GM19395 (cell line): ENCODE data around the gene GMDS.

Source experiments
- ATAC-seq: cut with Tn5 transposase; IDR thresholded peaks from one replicate; pipeline ENCODE4 v1.9.1; 2021; ENCODE audit warnings: mild to moderate bottlenecking, moderate library complexity; ENCODE audit not compliant: unreplicated experiment

The GMDS gene

GRCh38 chr6:1910621-1911407 lies 334.6 kb downstream of the GMDS start:
- no peak for ATAC-seq

DNA sequence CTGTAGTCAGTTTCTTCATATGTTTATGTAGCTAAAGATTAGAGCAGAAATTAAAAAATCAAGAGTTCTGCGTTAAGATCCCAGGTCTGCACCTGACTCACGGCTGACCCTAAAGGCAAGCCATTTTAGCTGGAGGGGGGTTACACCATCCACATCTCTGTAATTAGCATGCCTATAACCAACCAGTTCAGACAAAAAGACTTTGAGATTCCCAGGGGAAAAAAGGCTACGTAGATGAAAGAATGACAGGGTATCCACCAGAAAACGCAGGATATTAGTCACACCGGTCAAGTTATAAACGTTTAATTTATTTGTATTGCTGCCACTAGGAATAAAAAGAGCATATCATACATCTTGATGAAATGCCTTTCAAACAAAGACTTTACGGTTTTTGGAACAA lies 336.6 kb downstream of the GMDS start:
- no peak for ATAC-seq

DNA sequence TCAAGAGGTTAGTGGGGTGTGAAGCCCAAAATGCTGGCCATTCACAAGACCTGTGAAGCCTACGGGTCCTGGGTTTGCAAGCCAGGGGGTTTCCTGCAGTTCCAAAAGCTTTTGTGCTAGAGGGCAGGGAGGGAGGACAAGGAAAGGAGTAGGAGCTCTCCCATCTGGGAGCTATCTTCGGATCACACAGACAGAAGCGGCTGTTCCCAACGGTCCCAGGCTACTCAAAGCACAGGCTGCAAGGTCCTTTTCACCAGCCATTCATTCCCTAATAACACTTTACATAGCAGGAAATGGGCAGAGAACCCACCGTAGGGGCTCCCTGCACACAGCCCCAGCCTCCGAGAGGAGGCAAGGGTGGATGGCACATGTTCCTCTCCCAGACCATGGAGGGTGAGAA lies 338.8 kb downstream of the GMDS start:
- no peak for ATAC-seq

GRCh38 chr6:1906014-1906413 lies 339.4 kb downstream of the GMDS start:
- no peak for ATAC-seq

DNA sequence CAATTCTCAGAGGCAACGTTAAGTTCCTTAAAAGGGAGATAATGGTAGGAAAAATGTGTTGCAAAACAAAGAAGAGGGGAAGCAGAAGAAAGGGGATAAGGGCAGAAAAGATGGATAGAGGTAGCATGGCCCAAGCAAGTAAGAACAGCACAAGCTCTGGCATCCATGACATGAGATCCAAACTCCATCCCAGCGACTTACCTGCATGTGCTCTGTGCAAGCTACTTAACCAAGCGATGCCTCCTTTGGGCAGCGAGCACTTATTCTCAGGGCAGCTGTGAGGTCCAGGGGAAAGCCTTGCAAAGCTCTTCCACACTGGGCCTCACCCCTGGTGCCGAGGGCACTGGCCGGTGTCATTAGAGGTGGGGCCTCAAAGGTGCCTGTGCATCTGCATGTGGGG lies 340.5 kb downstream of the GMDS start:
- ATAC-seq, result no peak

- no peak for ATAC-seq
These were observed 341.0 kb downstream of the GMDS start for GRCh38 chr6:1904466-1904799.

DNA sequence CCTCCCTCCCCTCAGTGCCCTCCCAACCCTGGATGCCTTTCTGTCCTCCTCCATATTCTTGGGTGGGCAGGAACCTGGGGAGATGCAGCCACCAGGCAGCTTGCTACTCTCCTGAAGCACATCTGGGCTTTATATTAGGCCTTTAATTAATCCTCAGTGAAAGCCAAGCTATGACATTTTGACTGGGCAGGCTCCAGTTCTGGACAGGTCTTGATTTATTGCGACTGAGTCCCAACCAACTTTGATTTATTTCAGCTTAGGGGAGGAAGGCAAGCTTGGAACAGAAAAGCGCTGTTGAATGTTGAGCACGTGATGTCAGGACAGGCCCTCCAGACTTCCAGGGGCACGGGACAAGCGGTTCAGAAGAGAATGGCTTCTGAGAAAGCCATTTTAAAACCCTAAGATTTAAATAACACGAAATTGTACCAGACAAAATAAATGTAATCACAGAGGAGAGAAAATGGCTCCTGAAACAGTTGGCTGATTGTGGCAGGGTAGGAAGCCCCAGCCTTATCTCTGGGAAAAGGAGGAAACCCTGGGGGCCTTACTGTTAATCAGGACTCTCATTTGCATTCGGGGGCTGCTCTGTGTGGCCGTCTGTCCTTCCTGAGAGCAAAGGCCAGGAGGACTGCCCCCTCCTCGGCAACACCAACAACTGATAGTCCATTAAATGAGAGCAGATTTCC lies 341.5 kb downstream of the GMDS start:
- no peak for ATAC-seq

DNA sequence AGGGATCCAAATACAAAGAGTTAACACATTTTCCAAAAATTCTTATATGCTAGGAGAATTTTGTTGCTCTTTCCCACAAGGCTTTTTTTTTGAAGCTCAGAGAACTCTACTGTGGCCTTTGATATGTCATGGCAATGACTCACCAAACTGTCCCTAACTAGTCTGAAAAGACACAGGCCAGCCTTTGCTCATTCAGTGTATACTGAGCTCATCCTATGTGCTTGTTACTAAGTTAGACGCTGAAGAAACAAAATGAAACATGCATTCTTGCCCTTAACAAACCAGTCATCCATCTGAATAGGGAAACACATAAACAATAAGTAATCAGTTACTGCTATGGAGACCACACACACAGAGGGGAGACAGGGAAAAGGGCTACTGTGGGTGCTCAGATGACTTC lies 343.8 kb downstream of the GMDS start:
- ATAC-seq, result no peak

- no peak for ATAC-seq
These were observed 348.5 kb downstream of the GMDS start for GRCh38 chr6:1896897-1897296.

DNA sequence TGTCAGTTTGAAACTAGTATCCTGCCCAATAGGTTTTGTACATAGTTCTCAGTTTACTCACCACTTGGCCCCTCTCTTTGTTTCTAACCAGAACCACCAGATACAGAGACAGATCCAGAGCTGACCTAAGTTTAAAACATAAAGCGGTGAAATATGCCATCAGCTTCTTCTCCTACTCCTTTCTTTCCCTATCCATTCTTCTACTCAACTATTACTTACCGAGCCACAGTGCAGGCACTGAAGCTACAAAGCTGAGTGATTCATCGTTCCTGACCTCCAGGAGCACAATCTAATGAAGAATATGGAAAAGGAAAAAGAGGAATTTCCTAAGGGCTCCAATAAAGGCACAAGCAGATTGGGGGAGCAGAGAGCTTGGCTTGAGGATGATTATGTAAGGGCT lies 349.7 kb downstream of the GMDS start:
- no peak for ATAC-seq

DNA sequence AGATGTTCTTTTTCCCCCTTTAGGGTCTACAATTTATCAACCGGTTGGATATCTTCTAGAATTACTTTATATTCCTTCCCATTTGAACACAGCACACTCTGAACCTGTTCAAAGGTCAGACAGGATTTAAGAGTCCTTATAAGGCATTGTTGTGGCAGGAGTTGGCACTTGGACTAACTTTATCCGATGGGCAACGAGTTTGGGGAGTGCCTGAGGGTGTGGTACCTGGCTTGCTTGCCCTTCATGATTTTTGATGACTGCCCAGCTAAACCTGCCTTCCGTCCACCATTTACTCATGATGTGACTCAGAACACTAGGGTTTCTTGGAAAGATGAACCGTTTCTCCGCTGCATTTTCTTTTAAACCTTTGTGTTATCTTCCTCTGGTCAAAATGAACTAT lies 350.5 kb downstream of the GMDS start:
- no peak for ATAC-seq

DNA sequence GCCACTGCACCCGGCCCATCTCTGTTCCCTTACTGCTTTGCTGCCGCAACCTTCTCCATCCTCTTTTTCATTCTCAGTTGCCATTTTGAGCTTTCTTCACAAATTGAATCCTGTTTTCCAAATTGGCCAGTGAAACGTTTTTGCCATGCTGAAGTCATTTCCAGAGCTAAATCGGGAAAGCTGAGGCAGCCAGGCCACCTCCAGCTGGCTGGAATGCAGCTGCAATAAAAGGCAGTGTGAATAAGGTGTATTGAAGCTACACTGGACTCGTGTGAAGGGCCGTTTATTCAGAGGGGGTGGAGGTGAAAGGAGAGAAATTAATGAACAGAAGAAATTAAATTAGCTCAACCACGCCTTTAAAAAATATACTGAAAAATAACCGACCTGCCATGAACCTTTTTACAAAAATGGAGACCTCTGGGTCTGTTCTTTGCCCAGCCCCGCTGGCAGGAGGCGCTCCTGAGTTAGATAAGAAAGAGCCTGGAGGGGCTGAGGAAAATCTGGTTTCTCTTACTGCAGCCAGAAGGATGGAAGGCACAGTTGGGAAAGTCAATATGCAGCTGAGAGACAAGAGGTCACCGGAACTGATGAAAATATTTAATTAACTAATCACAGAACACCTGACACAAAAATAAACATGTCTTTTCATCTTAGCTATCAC lies 351.8 kb downstream of the GMDS start:
- no peak for ATAC-seq

- no peak for ATAC-seq
These were observed 352.7 kb downstream of the GMDS start for GRCh38 chr6:1892716-1893115.

DNA sequence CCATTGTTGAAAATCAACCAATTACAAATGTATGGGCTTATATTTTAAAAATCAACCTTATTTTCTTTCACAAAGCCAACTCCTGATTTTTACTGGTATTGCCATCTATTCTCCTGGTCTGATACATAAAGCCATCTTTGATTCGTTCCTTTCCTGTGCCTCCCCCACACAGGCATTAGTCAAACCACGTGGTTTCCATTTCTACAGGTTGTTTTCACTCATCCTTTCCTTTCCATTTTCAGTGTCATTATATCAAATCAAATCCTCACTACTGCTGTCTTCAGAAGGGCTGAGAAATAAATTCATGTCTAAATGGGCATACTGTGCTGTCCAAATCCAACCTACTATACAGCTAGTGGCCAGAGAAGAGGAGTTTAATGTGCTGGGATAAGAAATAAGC lies 354.4 kb downstream of the GMDS start:
- no peak for ATAC-seq

DNA sequence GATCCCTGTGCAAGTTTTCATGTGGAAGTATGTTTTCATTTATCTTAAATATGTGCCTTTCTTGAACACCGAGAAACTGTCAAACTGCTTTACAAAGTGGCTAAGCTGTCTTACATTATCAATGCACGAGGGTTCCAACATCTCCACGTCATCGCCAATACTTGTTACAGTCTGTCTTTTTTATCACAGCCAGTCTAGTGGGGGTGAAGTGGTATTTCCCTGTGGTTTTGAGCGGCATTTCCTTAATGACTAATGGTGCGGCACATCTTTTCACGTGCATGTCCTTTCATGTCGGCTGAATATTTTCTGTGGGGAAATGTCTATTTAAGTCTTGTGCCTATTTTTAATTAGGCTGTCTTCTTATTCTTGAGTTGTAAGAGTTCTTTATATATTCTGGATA lies 355.3 kb downstream of the GMDS start:
- ATAC-seq, result no peak

DNA sequence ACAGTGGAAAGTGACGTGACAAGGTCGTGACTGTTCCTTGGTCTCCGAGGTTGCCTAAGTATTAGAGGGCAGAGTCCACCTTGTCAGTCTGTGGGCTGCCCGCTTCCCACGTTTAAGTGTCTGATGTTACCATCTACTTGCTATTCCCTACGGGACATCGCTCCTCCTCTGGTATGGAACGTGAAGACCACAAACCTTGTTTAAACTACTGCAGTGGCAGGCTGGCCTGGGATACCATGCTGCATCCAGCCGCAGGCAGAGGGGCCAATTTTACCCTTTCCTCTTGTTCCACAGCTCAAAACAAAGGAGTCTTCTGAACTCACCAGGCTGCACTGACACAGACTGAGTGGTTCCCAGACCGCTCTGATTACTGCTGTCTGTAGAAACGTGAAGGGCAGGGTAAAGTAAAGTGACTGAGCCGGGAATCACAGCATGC lies 359.8 kb downstream of the GMDS start:
- ATAC-seq, result no peak

- no peak for ATAC-seq
These were observed 361.1 kb downstream of the GMDS start for GRCh38 chr6:1884313-1884712.

DNA sequence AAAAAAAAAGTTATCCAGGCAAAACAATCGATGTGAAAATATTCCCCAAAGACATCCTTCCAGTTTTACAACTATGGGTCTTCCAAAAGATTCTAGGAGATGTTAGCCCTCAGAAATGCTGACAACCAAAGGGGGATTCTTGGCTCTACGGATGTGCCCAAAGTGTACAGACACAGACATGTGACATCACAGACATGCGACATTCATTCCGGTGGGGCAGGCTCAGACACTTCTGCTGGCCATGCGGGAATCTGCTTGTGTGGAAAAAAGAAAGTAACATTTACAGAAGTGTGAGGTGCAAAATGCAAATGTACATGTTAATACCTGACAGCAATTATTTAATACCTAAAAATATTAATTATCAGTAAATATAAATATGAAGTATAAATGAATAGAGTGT lies 367.1 kb downstream of the GMDS start:
- ATAC-seq, result no peak

- ATAC-seq, result no peak
These were observed 371.6 kb downstream of the GMDS start for GRCh38 chr6:1873781-1874180.

DNA sequence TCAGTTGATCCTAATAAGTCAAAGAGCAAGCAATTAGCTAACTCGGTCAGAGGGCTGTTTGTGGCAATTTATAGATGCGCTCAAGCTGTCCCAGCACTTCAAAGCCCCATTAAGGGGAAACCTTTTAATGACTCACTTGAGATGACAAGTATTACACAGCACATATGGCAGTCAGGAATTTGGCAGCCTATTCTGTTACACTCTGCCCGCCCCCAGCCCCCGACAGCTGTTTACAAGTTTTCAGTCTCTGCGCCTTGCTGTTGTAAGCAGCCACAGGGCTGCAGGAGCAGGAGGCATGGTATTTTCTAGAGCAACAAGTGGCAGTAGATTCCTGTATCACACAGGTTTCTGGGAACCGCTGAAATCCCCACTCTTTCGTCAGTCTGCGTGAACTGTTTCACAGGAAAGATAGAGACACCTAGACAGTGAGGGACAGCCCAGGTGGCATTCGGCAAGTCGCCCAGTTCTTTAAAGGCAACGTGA lies 372.7 kb downstream of the GMDS start:
- no peak for ATAC-seq

- ATAC-seq, result no peak
These were observed 373.6 kb downstream of the GMDS start for GRCh38 chr6:1871724-1872315.

- ATAC-seq, result no peak
These were observed 374.5 kb downstream of the GMDS start for GRCh38 chr6:1870932-1871331.
